GM12891 (cell line): Measurements from ENCODE around the gene CARD8.

Source experiments
- PAX5 ChIP-seq: IDR thresholded peaks from 2 replicates; pipeline ENCODE4 v1.6.1; 2011; ENCODE audit warnings: low read length, moderate library complexity, mild to moderate bottlenecking; ENCODE audit not compliant: insufficient read depth, severe bottlenecking
- POLR2A ChIP-seq: IDR thresholded peaks from 2 replicates; pipeline ENCODE4 v1.6.1; 2011; ENCODE audit warnings: low read depth, low read length, control low read depth
- POLR2AphosphoS5 ChIP-seq: IDR thresholded peaks from 2 replicates; pipeline ENCODE4 v1.6.1; 2011; ENCODE audit warnings: low read depth, low read length, control low read depth
- POU2F2 ChIP-seq: IDR thresholded peaks from 2 replicates; pipeline ENCODE4 v1.6.1; 2011; ENCODE audit warnings: low read depth, mild to moderate bottlenecking, control low read depth, low read length, moderate library complexity
- SPI1 ChIP-seq: IDR thresholded peaks from 2 replicates; pipeline ENCODE4 v1.6.1; 2011; ENCODE audit warnings: low read depth, low read length, control low read depth
- TAF1 ChIP-seq: IDR thresholded peaks from 2 replicates; pipeline ENCODE4 v1.6.1; 2011; ENCODE audit warnings: low read depth, low read length, control low read depth

- TF ChIP-seq POLR2A (no peak), PAX5 (no peak), SPI1 (no peak), POLR2AphosphoS5 (no peak), TAF1 (no peak), POU2F2 (no peak)
Observed at GRCh38 chr19:48169578-48169938, 86.2 kb downstream of the CARD8 start.
